Measurements from ENCODE around the gene SNX22.

The SNX22 gene

GRCh38 chr15:64153480-64154367 lies 2.2 kb downstream of the SNX22 start (continued):
- TF ChIP-seq ZNF394 (tag by site-specific recombination; IDR thresholded peaks at IDR 0.05; ENCODE audit: borderline replicate concordance) (peak; percentile 18; the same call in 1 of the 2 replicates), ZNF792 (tag by site-specific recombination; IDR thresholded peaks at IDR 0.05) (no peak), GLIS1 (tag by site-specific recombination; IDR thresholded peaks at IDR 0.05) (peak; percentile 12; the same call in 1 of the 2 replicates), ZNF449 (tag by site-specific recombination; IDR thresholded peaks at IDR 0.05) (no peak), ZSCAN16 (tag by site-specific recombination; IDR thresholded peaks at IDR 0.05) (no peak), ZNF645 (tag by site-specific recombination; IDR thresholded peaks at IDR 0.05) (no peak), CTCF (tag by site-specific recombination; IDR thresholded peaks at IDR 0.05) (peak; percentile 92), ZNF280D (tag by site-specific recombination; IDR thresholded peaks at IDR 0.05) (no peak), BCL11B (tag by site-specific recombination; IDR thresholded peaks at IDR 0.05; ENCODE audit: low read depth) (no peak), ZNF223 (tag by site-specific recombination; IDR thresholded peaks at IDR 0.05) (no peak), ZBTB20 (tag by site-specific recombination; IDR thresholded peaks at IDR 0.05) (0 out of 2 replicates have a peak, but pooled peaks have one; percentile 49), ZNF2 (tag by site-specific recombination; IDR thresholded peaks at IDR 0.05) (peak; percentile 81; the same call in 1 of the 2 replicates), ZNF600 (tag by site-specific recombination; IDR thresholded peaks at IDR 0.05) (0 out of 2 replicates have a peak, but pooled peaks have one; percentile 18), ZNF335 (tag by site-specific recombination; conservative IDR thresholded peaks at IDR 0.05) (peak; percentile 37; the same call in 1 of the 2 replicates), SP3 (tag by site-specific recombination; IDR thresholded peaks at IDR 0.05) (peak; percentile 24; the same call in 1 of the 2 replicates), ZNF830 (tag by site-specific recombination; IDR thresholded peaks at IDR 0.05; ENCODE audit: low read depth) (no peak), KLF7 (tag by site-specific recombination; IDR thresholded peaks at IDR 0.05; ENCODE audit: borderline replicate concordance) (no peak), ZNF654 (tag by site-specific recombination; IDR thresholded peaks at IDR 0.05; ENCODE audit: low read depth) (peak; percentile 68), KLF10 (tag by site-specific recombination; IDR thresholded peaks at IDR 0.05) (no peak), ZNF311 (tag by site-specific recombination; IDR thresholded peaks at IDR 0.05; ENCODE audit: borderline replicate concordance) (no peak), ZNF341 (tag by site-specific recombination; IDR thresholded peaks at IDR 0.05; ENCODE audit: low read depth) (peak; percentile 84), ZNF23 (tag by site-specific recombination; IDR thresholded peaks at IDR 0.05; ENCODE audit: borderline replicate concordance) (no peak), SP2 (tag by site-specific recombination; IDR thresholded peaks at IDR 0.05) (peak; percentile 19; the same call in 1 of the 2 replicates), ZNF548 (tag by site-specific recombination; IDR thresholded peaks at IDR 0.05) (no peak), ZBTB26 (tag by site-specific recombination; optimal IDR thresholded peaks at IDR 0.05) (peak; percentile 21), ZNF585B (tag by site-specific recombination; IDR thresholded peaks at IDR 0.05) (no peak), ZNF121 (tag by site-specific recombination; IDR thresholded peaks at IDR 0.05) (peak; percentile 50; the same call in 1 of the 2 replicates), ZFHX2 (tag by site-specific recombination; conservative IDR thresholded peaks at IDR 0.05) (no peak), ZNF707 (tag by site-specific recombination; IDR thresholded peaks at IDR 0.05) (no peak), ZNF514 (tag by site-specific recombination; IDR thresholded peaks at IDR 0.05) (no peak), ZNF169 (tag by site-specific recombination; IDR thresholded peaks at IDR 0.05) (no peak), ZNF140 (tag by site-specific recombination; IDR thresholded peaks at IDR 0.05) (no peak)
